DMS 273 (cell line): Measurements from ENCODE around the gene ARHGAP15.
A peak's percentile ranks its signal among the peaks of the same experiment; 100 is the strongest.

ENCODE experiments used
- DNase-seq: peaks from one replicate; lab custom pipeline; 2025; ENCODE audit not compliant: unreplicated experiment; lab: John Stamatoyannopoulos, UW

The ARHGAP15 gene

GRCh38 chr2:143144813-143145455 is 15.7 kb downstream of the ARHGAP15 start:
- no peak for DNase-seq

GRCh38 chr2:143146366-143146765 is 17.1 kb downstream of the ARHGAP15 start:
- no peak for DNase-seq

GRCh38 chr2:143146815-143147530 is 17.8 kb downstream of the ARHGAP15 start:
- no peak for DNase-seq

GRCh38 chr2:143148011-143148410 is 18.8 kb downstream of the ARHGAP15 start:
- no peak for DNase-seq

GRCh38 chr2:143148757-143149156 is 19.5 kb downstream of the ARHGAP15 start:
- DNase-seq, result no peak

- no peak for DNase-seq
Measured at GRCh38 chr2:143150287-143150686, 21.1 kb downstream of the ARHGAP15 start.

GRCh38 chr2:143151111-143151752 is 22.0 kb downstream of the ARHGAP15 start:
- no peak for DNase-seq

- DNase-seq, result no peak
Measured at GRCh38 chr2:143152219-143152618, 23.0 kb downstream of the ARHGAP15 start.

- DNase-seq, result no peak
Measured at GRCh38 chr2:143152637-143153036, 23.4 kb downstream of the ARHGAP15 start.

GRCh38 chr2:143155661-143156060 is 26.4 kb downstream of the ARHGAP15 start:
- DNase-seq, result no peak

GRCh38 chr2:143157001-143157400 is 27.8 kb downstream of the ARHGAP15 start:
- no peak for DNase-seq

- no peak for DNase-seq
Measured at GRCh38 chr2:143157418-143157817, 28.2 kb downstream of the ARHGAP15 start.

GRCh38 chr2:143158098-143158497 is 28.9 kb downstream of the ARHGAP15 start:
- DNase-seq, result no peak

- DNase-seq, result no peak
Measured at GRCh38 chr2:143158551-143159485, 29.6 kb downstream of the ARHGAP15 start.

GRCh38 chr2:143159486-143159840 is 30.2 kb downstream of the ARHGAP15 start:
- no peak for DNase-seq

GRCh38 chr2:143160732-143161707 is 31.8 kb downstream of the ARHGAP15 start:
- DNase-seq, result no peak

GRCh38 chr2:143162123-143162837 is 33.1 kb downstream of the ARHGAP15 start:
- DNase-seq, result peak; percentile 76

- DNase-seq, result no peak
Measured at GRCh38 chr2:143162997-143163396, 33.8 kb downstream of the ARHGAP15 start.

GRCh38 chr2:143163499-143163898 is 34.3 kb downstream of the ARHGAP15 start:
- no peak for DNase-seq
